Activated CD8-positive, alpha-beta memory T cell treated with anti-CD3 and anti-CD28 coated beads for 4 hours (primary cell): Measurements from ENCODE around the gene GABRB1.
A peak's percentile ranks its signal among the peaks of the same experiment; 100 is the strongest.

Experiments used
- DNase-seq, 2 donors: peaks; one replicate each; pipeline ENCODE4 v3.0.0-alpha.2; 2020; ENCODE audit warnings: low read depth in 2 of 2

The GABRB1 gene

GRCh38 chr4:47386146-47386545, 354.8 kb downstream of the GABRB1 start:
- DNase-seq, result no peak

GRCh38 chr4:47386561-47387235, 355.3 kb downstream of the GABRB1 start:
- no peak for DNase-seq

- no peak for DNase-seq
Measured at GRCh38 chr4:47390428-47391125, 359.2 kb downstream of the GABRB1 start.

GRCh38 chr4:47391256-47391655, 359.9 kb downstream of the GABRB1 start:
- no peak for DNase-seq

- no peak for DNase-seq
Measured at GRCh38 chr4:47406408-47406807, 375.0 kb downstream of the GABRB1 start.

GRCh38 chr4:47410271-47410670, 378.9 kb downstream of the GABRB1 start:
- no peak for DNase-seq

GRCh38 chr4:47413521-47413920, 382.2 kb downstream of the GABRB1 start:
- no peak for DNase-seq

- DNase-seq, result no peak
Measured at GRCh38 chr4:47415719-47416118, 384.4 kb downstream of the GABRB1 start.

- DNase-seq, result no peak
Measured at GRCh38 chr4:47418147-47418546, 386.8 kb downstream of the GABRB1 start.

- no peak for DNase-seq
Measured at GRCh38 chr4:47419296-47419695, 387.9 kb downstream of the GABRB1 start.

- no peak for DNase-seq
Measured at GRCh38 chr4:47425628-47426027, 394.3 kb downstream of the GABRB1 start.

GRCh38 chr4:47427935-47428334, 396.6 kb downstream of the GABRB1 start:
- DNase-seq, result no peak

GRCh38 chr4:47432749-47433148, 401.4 kb downstream of the GABRB1 start:
- no peak for DNase-seq

- no peak for DNase-seq
Measured at GRCh38 chr4:47434931-47435330, 403.6 kb downstream of the GABRB1 start.

GRCh38 chr4:47442980-47443379, 411.6 kb downstream of the GABRB1 start:
- no peak for DNase-seq

- no peak for DNase-seq
Measured at GRCh38 chr4:47444031-47444430, 412.7 kb downstream of the GABRB1 start.

- no peak for DNase-seq
Measured at GRCh38 chr4:47451657-47452056, 420.3 kb downstream of the GABRB1 start.

GRCh38 chr4:47462799-47463234, 431.4 kb downstream of the GABRB1 start:
- no peak for DNase-seq

GRCh38 chr4:47463235-47463956, 432.0 kb downstream of the GABRB1 start, which contains the start of gene COMMD8:
COMMD8 (minus strand) TSS chr4:47463702; CDS start chr4:47463651, 51 bp downstream.
- DNase-seq, result peak; percentile 94 to 95

- no peak for DNase-seq
Measured at GRCh38 chr4:47465004-47465403, 433.6 kb downstream of the GABRB1 start.

GRCh38 chr4:47466056-47466785, 434.9 kb downstream of the GABRB1 start:
- DNase-seq, result no peak
